HepG2 (cell line): ENCODE measurements around the gene LPO. TPM values are rescaled to one million over a fixed set of nuclear protein-coding genes. Genes with fewer than 3 reads are reported as not detected.

Experiments
- ETV5 ChIP-seq: IDR thresholded peaks from 2 replicates; pipeline ENCODE4 v1.6.1; 2018; ENCODE audit warnings: missing biosample characterization, missing genetic modification reagents, inconsistent platforms, borderline replicate concordance
- GTF2F1 ChIP-seq: fragments of 150-350 bp; IDR thresholded peaks from 2 replicates; pipeline ENCODE4 v1.6.1; 2014; ENCODE audit warnings: low read length
- NCOR1 ChIP-seq: fragments of 200-600 bp; sonication (generic); IDR thresholded peaks from 2 replicates; pipeline ENCODE4 v1.7.0; 2017; ENCODE audit warnings: antibody characterized with exemption, low read length, borderline replicate concordance
- PHF5A ChIP-seq: IDR thresholded peaks from one replicate; pipeline ENCODE4 v1.6.1; 2018; ENCODE audit warnings: low read depth, missing genetic modification reagents; ENCODE audit not compliant: unreplicated experiment
- RFX5 ChIP-seq: IDR thresholded peaks from 2 replicates; pipeline ENCODE4 v1.6.1; 2011; ENCODE audit warnings: low read depth, low read length, improper control_type of control experiment
- TEAD3 ChIP-seq: optimal IDR thresholded peaks from 2 replicates; pipeline ENCODE3; 2016; ENCODE audit warnings: borderline replicate concordance
- USF2 ChIP-seq, 2 experiments: sonication (generic) in 1 of 2; formaldehyde crosslinking in 1 of 2; IDR thresholded peaks; 2 replicates each; pipeline versions ENCODE4 v1.5.1 to v1.6.1; 2011 to 2020; ENCODE audit warnings: borderline replicate concordance in 1 of 2, low read depth in 1 of 2, low read length in 1 of 2, mild to moderate bottlenecking in 1 of 2, missing genetic modification reagents in 1 of 2, moderate library complexity in 1 of 2
- ZIK1 ChIP-seq: sonication (generic); formaldehyde crosslinking; IDR thresholded peaks from 2 replicates; pipeline ENCODE4 v1.5.0; 2020; ENCODE audit warnings: mild to moderate bottlenecking, low read depth, missing genetic modification reagents, borderline replicate concordance
- ZSCAN21 ChIP-seq: sonication (generic); formaldehyde crosslinking; IDR thresholded peaks from 2 replicates; pipeline ENCODE4 v1.8.0; 2022; ENCODE audit warnings: mild to moderate bottlenecking, missing genetic modification reagents, moderate library complexity, borderline replicate concordance
- polyA plus RNA-seq, 8 experiments: library from polyadenylated mRNA; depleted of rRNA in 3 of 8; stranded (reverse) in 7 of 8; unstranded in 1 of 8; fragments of >200 nt; fragmentation: Illumina TruSeq in 4 of 8; extraction: Trizol in 4 of 8; gene quantifications; 2 replicates each; pipeline versions ENCODE4 v1.2.1 to v1.2.3, GENCODE V29; 2011 to 2016; ENCODE audit warnings: low read depth in 4 of 8, missing spikeins in 1 of 8, mixed read lengths in 1 of 8; ENCODE audit not compliant: insufficient read depth in 1 of 8
- total RNA-seq, 5 experiments: library from RNA; depleted of rRNA; stranded (reverse); fragments of >200 nt; fragmentation: Illumina TruSeq; extraction: Trizol; gene quantifications; 2 replicates each; pipeline ENCODE4 v1.2.3, GENCODE V29; 2016; ENCODE audit warnings: low read depth in 1 of 5
- TF ChIP-seq, protein P1 (sequence below): IDR thresholded peaks from 2 replicates; pipeline ENCODE4 v1.6.1; 2018; ENCODE audit warnings: missing genetic modification reagents, mild to moderate bottlenecking, missing compliant biosample characterization
- TF ChIP-seq, protein P2 (sequence below): sonication (generic); formaldehyde crosslinking; IDR thresholded peaks from 2 replicates; pipeline ENCODE4 v1.5.0; 2020; ENCODE audit warnings: missing genetic modification reagents

Gene LPO
- total and polyA plus RNA-seq, 2 of the 13 experiments (the other 11 are each of a cell fraction or from before 2014, with no cell fraction given): not detected

DNA sequence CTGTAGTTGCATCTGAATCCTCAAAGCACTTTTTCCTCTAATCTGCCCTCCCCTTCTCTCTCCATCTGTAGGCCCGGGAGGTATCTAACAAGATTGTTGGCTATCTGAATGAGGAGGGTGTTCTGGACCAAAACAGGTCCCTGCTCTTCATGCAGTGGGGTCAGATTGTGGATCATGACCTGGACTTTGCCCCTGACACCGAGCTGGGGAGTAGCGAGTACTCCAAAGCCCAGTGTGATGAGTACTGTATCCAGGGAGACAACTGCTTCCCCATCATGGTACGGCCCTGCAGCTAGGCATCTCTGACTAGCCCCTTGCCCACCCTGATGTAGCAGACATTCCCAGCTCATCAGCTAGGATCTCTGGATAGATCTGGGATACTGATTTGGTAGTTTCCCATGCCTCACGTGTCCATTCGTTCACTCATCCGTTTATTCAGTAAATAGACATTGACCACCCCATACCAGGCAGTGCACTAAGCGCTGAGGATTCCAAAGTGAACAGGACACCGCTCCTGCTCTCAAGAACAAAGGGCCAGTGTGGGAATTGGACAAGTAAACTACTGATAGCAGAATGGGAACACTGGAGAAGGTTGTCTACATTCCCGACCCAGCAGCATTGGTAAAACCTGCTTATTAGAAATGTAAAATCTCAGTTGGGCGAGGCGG is 12.1 kb downstream of the LPO start (continued):
- TF ChIP-seq, protein P1, sequence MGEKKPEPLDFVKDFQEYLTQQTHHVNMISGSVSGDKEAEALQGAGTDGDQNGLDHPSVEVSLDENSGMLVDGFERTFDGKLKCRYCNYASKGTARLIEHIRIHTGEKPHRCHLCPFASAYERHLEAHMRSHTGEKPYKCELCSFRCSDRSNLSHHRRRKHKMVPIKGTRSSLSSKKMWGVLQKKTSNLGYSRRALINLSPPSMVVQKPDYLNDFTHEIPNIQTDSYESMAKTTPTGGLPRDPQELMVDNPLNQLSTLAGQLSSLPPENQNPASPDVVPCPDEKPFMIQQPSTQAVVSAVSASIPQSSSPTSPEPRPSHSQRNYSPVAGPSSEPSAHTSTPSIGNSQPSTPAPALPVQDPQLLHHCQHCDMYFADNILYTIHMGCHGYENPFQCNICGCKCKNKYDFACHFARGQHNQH: 0 out of 2 replicates have a peak, but pooled peaks have one; percentile 17
- peak; percentile 47; the same call in 1 of the 2 replicates for TF ChIP-seq USF2 (IDR thresholded peaks at IDR 0.05; ENCODE audit: low read depth, low read length)
- peak; percentile 57; the same call in 1 of the 2 replicates for TF ChIP-seq USF2 (CRISPR knock-in tag; IDR thresholded peaks at IDR 0.05; ENCODE audit: borderline replicate concordance)
- TF ChIP-seq TEAD3 (CRISPR knock-in tag): peak; percentile 80
- TF ChIP-seq, protein P2, sequence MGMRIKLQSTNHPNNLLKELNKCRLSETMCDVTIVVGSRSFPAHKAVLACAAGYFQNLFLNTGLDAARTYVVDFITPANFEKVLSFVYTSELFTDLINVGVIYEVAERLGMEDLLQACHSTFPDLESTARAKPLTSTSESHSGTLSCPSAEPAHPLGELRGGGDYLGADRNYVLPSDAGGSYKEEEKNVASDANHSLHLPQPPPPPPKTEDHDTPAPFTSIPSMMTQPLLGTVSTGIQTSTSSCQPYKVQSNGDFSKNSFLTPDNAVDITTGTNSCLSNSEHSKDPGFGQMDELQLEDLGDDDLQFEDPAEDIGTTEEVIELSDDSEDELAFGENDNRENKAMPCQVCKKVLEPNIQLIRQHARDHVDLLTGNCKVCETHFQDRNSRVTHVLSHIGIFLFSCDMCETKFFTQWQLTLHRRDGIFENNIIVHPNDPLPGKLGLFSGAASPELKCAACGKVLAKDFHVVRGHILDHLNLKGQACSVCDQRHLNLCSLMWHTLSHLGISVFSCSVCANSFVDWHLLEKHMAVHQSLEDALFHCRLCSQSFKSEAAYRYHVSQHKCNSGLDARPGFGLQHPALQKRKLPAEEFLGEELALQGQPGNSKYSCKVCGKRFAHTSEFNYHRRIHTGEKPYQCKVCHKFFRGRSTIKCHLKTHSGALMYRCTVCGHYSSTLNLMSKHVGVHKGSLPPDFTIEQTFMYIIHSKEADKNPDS: peak; percentile 30; the same call in 1 of the 2 replicates
- no peak for TF ChIP-seq PHF5A
- TF ChIP-seq NCOR1: peak; percentile 75; the same call in 1 of the 2 replicates
- TF ChIP-seq ZSCAN21: peak; percentile 37
- 0 out of 2 replicates have a peak, but pooled peaks have one; percentile 7 for TF ChIP-seq ZIK1
- 0 out of 2 replicates have a peak, but pooled peaks have one; percentile 7 for TF ChIP-seq ETV5
- TF ChIP-seq RFX5: no peak
- no peak for TF ChIP-seq GTF2F1
